K562 (cell line): ENCODE measurements around the gene DNAJB12. TPM values are rescaled to one million over a fixed set of nuclear protein-coding genes. Genes with fewer than 3 reads are reported as not detected.
A peak's percentile ranks its signal among the peaks of the same experiment; 100 is the strongest.

Experiments used
- BRD9 ChIP-seq: fragments of 450-650 bp; IDR thresholded peaks from 2 replicates; pipeline ENCODE4 v1.6.1; 2018; ENCODE audit warnings: low read depth; ENCODE audit not compliant: partially characterized antibody
- CUX1 ChIP-seq: fragments of 200-800 bp; sonication (Bioruptor generic); IDR thresholded peaks from 2 replicates; pipeline ENCODE4 v1.6.1; 2016; ENCODE audit warnings: missing genetic modification characterization, missing compliant biosample characterization
- FOXK1 ChIP-seq: sonication (generic); formaldehyde crosslinking; IDR thresholded peaks from 2 replicates; pipeline ENCODE4 v1.8.0; 2022; ENCODE audit warnings: missing genetic modification reagents, mild to moderate bottlenecking, borderline replicate concordance
- PHTF2 ChIP-seq: fragments of 250-450 bp; sonication (Bioruptor Pico); IDR thresholded peaks from 2 replicates; pipeline ENCODE4 v1.5.0; 2021; ENCODE audit warnings: mild to moderate bottlenecking
- PML ChIP-seq: IDR thresholded peaks from 2 replicates; pipeline ENCODE4 v1.6.1; 2012; ENCODE audit warnings: low read length, inconsistent platforms
- SETDB1 ChIP-seq: IDR thresholded peaks from one replicate; pipeline ENCODE4 v1.6.1; 2012; ENCODE audit warnings: low read length, control low read depth, inconsistent platforms
- ZBTB40 ChIP-seq, 2 experiments: fragments of 450-650 bp in 1 of 2; sonication (generic) in 1 of 2; formaldehyde crosslinking in 1 of 2; IDR thresholded peaks; 2 replicates each; pipeline versions ENCODE4 v1.7.1 to v1.9.0; 2016 to 2022; ENCODE audit warnings: inconsistent platforms in 1 of 2, mild to moderate bottlenecking in 1 of 2, missing genetic modification reagents in 1 of 2
- ZBTB49 ChIP-seq: sonication (generic); formaldehyde crosslinking; IDR thresholded peaks from 2 replicates; pipeline ENCODE4 v1.8.0; 2022; ENCODE audit warnings: missing genetic modification reagents, mild to moderate bottlenecking, borderline replicate concordance
- polyA plus RNA-seq, 8 experiments: library from polyadenylated mRNA; depleted of rRNA in 4 of 8; stranded (reverse) in 5 of 8; unstranded in 3 of 8; fragments of >200 nt; fragmentation: Nextera tagmentation in 2 of 8; fragmentation: Illumina TruSeq in 1 of 8; extraction: Ambion mirVana in 2 of 8; extraction: Trizol in 1 of 8; gene quantifications; 2 replicates each; pipeline versions ENCODE4 v1.2.1 to v1.2.3, GENCODE V29; 2011 to 2014; ENCODE audit warnings: inconsistent platforms in 1 of 8, missing spikeins in 1 of 8
- total RNA-seq, 7 experiments: library from RNA; depleted of rRNA in 6 of 7; stranded (reverse); fragments of >200 nt in 6 of 7; fragmentation: Illumina TruSeq in 2 of 7; extraction: Trizol in 2 of 7; gene quantifications; 2 replicates each; pipeline versions ENCODE4 v1.2.1 to v1.2.3, GENCODE V29; 2011 to 2021; ENCODE audit warnings: low replicate concordance in 1 of 7

The DNAJB12 gene
- total and polyA plus RNA-seq, 9 of the 15 experiments (the other 6 are each of a cell fraction or from before 2014, with no cell fraction given), result 3.5 to 31.5 (median 20.3) TPM

GRCh38 chr10:72354356-72355213 lies at the start of gene DNAJB12 (continued):
- TF ChIP-seq ZBTB49 (CRISPR knock-in tag) (peak; percentile 11; the same call in 1 of the 2 replicates), SETDB1 (no peak), BRD9 (peak; percentile 92), PML (peak; percentile 91), CUX1 (CRISPR knock-in tag) (no peak; the same call in 1 of the 2 replicates), PHTF2 (CRISPR knock-in tag) (no peak), ZBTB40 (IDR thresholded peaks at IDR 0.05) (peak; percentile 97), ZBTB40 (CRISPR knock-in tag; IDR thresholded peaks at IDR 0.05) (no peak), FOXK1 (CRISPR knock-in tag) (no peak)
